Right ventricle myocardium inferior (tissue), 1 donor: ENCODE measurements around the gene HPCAL1. TPM values are rescaled to one million over a fixed set of nuclear protein-coding genes. Genes with fewer than 3 reads are reported as not detected.
"Not testable (repeated sequence)": the region's sequence is repeated elsewhere in the genome, so short reads cannot be mapped to it uniquely, and the experiment has no call there.

Experiments used
- ATAC-seq: fragments of 200-7000 bp; cut with Tn5 transposase; one replicate; pipeline ENCODE4 v1.9.1; 2020; ENCODE audit warnings: mild to moderate bottlenecking, moderate library complexity
- DNase-seq: peaks from one replicate; pipeline ENCODE4 v3.0.0; 2021; ENCODE audit errors: missing footprints
- intact Hi-C: fragments of 100-400 bp; cut with DNase I; formaldehyde crosslinking; loops from one replicate; pipeline ENCODE4 v1.11.0; 2022
- long read RNA-seq: library from polyadenylated mRNA; unstranded; transcript quantifications from one replicate; pipeline ENCODE4 v2.0.0, GENCODE V29; 2021
- total RNA-seq: library from RNA; stranded (reverse); fragmentation: NEBNext Ultra II Directional; extraction: Animal tissue kit (Norgen Biotek cat#: 25700); gene quantifications from one replicate; pipeline ENCODE4 v1.2.1, GENCODE V29; 2021
- donor health status: DM: no; HTN: yes; CAD: no; lungs with severe emphysema.

Gene HPCAL1
- 41.9 TPM for total RNA-seq
- long read RNA-seq, transcript HPCAL1-201 (5 exons, 1,751 nt) = major isoform, 82 of 106 reads
- long read RNA-seq, partial matches to known transcripts = 1 of 106 reads
- long read RNA-seq, other reads (novel, unspliced or antisense) = 23 of 106 reads

- intact Hi-C loops = loop anchor here (1.0 to 10.0 kb wide), 3 partner anchors 65 to 178 kb away; partner anchors contain the start of gene RRM2
- ATAC-seq = peak; percentile 91
- peak; percentile 94 for DNase-seq
These were observed at the start of gene HPCAL1 for GRCh38 chr2:10302479-10303180. TSS of gene HPCAL1 (plus strand) at chr2:10302904. CDS start at chr2:10419758, 116,854 bp downstream.

- ATAC-seq (no peak), DNase-seq (no peak)
- intact Hi-C loops = no loop called here
These were observed 48.9 kb upstream of the HPCAL1 start for GRCh38 chr2:10253596-10254372.

GRCh38 chr2:10254373-10255188 is 48.1 kb upstream of the HPCAL1 start:
- DNase-seq = no peak
- no peak for ATAC-seq

GRCh38 chr2:10255189-10256030 is 47.3 kb upstream of the HPCAL1 start:
- intact Hi-C loops = no loop called here
- peak; percentile 8 for ATAC-seq
- DNase-seq = no peak

More at GRCh38 chr2:10254373-10255188, 48.1 kb upstream of the HPCAL1 start:
- intact Hi-C loops = no loop called here

GRCh38 chr2:10256031-10256514 is 46.6 kb upstream of the HPCAL1 start:
- ATAC-seq = no peak
- intact Hi-C loops = no loop called here
- DNase-seq = no peak

GRCh38 chr2:10256515-10257031 is 46.1 kb upstream of the HPCAL1 start:
- DNase-seq = no peak
- no peak for ATAC-seq
- intact Hi-C loops = no loop called here

- DNase-seq (no peak), ATAC-seq (no peak)
- intact Hi-C loops = no loop called here
These were observed 45.7 kb upstream of the HPCAL1 start for GRCh38 chr2:10257036-10257435.

GRCh38 chr2:10257500-10258147 is 45.1 kb upstream of the HPCAL1 start:
- ATAC-seq (no peak), DNase-seq (no peak)
- intact Hi-C loops = no loop called here

- ATAC-seq = no peak
- no peak for DNase-seq
These were observed 44.4 kb upstream of the HPCAL1 start for GRCh38 chr2:10258326-10258725.

GRCh38 chr2:10258726-10259125 is 44.0 kb upstream of the HPCAL1 start:
- no peak for ATAC-seq
- intact Hi-C loops = no loop called here
- DNase-seq = no peak

More at GRCh38 chr2:10258326-10258725, 44.4 kb upstream of the HPCAL1 start:
- intact Hi-C loops = no loop called here

- no peak for DNase-seq
- intact Hi-C loops = no loop called here
- no peak for ATAC-seq
These were observed 42.6 kb upstream of the HPCAL1 start for GRCh38 chr2:10260130-10260529.

- ATAC-seq, DNase-seq: not testable (repeated sequence)
These were observed 39.2 kb upstream of the HPCAL1 start for GRCh38 chr2:10263526-10263925.

GRCh38 chr2:10264506-10265328 is 38.0 kb upstream of the HPCAL1 start:
- intact Hi-C loops = no loop called here
- DNase-seq (no peak), ATAC-seq (no peak)

More at GRCh38 chr2:10263526-10263925, 39.2 kb upstream of the HPCAL1 start:
- intact Hi-C loops = not testable (repeated sequence)

GRCh38 chr2:10265329-10266132 is 37.2 kb upstream of the HPCAL1 start:
- no peak for ATAC-seq
- intact Hi-C loops = no loop called here
- DNase-seq = no peak

GRCh38 chr2:10266133-10266620 is 36.5 kb upstream of the HPCAL1 start:
- DNase-seq = no peak
- intact Hi-C loops = no loop called here
- ATAC-seq = no peak
